Stimulated activated CD8-positive, alpha-beta memory T cell treated with anti-CD3 and anti-CD28 coated beads, Interleukin-12 subunit alpha, Interleukin-12 subunit beta, amount 100 ng/mL, for 24 hours (primary cell): ENCODE data around the gene DTNBP1.

ENCODE experiments used
- DNase-seq: peaks from one replicate; pipeline ENCODE4 v3.0.0-alpha.2; 2020; ENCODE audit errors: extremely low read depth

Gene DTNBP1

GRCh38 chr6:15481390-15482291 is 181.2 kb downstream of the DTNBP1 start:
- DNase-seq, result no peak

GRCh38 chr6:15480525-15480924 is 182.3 kb downstream of the DTNBP1 start:
- no peak for DNase-seq

GRCh38 chr6:15479761-15480160 is 183.1 kb downstream of the DTNBP1 start:
- no peak for DNase-seq

- no peak for DNase-seq
These were observed 185.1 kb downstream of the DTNBP1 start for GRCh38 chr6:15477746-15478145.

GRCh38 chr6:15476631-15477380 is 186.0 kb downstream of the DTNBP1 start:
- DNase-seq, result no peak

GRCh38 chr6:15475872-15476271 is 187.0 kb downstream of the DTNBP1 start:
- no peak for DNase-seq

- DNase-seq, result no peak
These were observed 187.6 kb downstream of the DTNBP1 start for GRCh38 chr6:15475261-15475660.

- DNase-seq, result no peak
These were observed 188.6 kb downstream of the DTNBP1 start for GRCh38 chr6:15474196-15474595.

GRCh38 chr6:15473741-15474161 is 189.1 kb downstream of the DTNBP1 start:
- no peak for DNase-seq

GRCh38 chr6:15473174-15473573 is 189.7 kb downstream of the DTNBP1 start:
- DNase-seq, result no peak
